HG03039 (cell line): Measurements from ENCODE around the gene APC.
"Not testable (repeated sequence)": the region's sequence is repeated elsewhere in the genome, so short reads cannot be mapped to it uniquely, and the experiment has no call there.

Experiments used
- ATAC-seq: cut with Tn5 transposase; IDR thresholded peaks from one replicate; pipeline ENCODE4 v1.9.1; 2021; ENCODE audit warnings: mild to moderate bottlenecking, moderate library complexity; ENCODE audit not compliant: unreplicated experiment

The APC gene

DNA sequence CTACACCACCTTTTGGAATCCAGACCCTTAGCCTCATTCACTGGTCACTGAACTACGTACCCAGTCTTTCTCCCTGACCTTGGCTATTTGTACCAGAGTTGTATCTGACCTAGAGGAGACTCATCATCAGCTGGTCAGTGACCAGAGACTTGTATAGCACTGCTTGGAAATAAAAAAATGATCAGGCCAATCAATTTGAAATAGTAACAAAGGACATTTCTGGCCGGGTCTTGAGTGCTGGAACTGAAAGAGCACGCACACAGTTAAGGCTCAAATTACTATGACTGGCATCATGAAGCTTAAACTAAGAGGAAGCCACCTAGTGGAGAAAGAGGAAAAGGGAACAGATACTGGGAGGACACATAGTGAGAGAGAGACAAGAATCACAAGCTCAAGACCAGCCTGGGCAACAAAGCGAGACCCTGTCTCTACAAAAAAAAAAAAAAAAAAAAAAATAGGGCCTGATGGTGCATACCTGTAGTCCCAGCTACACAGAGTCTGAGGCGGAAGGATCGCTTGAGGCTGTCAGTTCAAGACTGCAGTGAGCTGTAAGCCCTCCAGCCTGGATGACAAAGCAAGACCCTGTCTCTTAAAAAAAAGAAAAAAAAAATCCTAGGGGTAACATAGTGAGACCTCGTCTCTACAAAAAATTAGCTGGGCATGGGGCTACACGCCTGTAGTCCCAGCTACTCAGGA, 110.6 kb downstream of the APC start:
- ATAC-seq: peak; percentile 97

DNA sequence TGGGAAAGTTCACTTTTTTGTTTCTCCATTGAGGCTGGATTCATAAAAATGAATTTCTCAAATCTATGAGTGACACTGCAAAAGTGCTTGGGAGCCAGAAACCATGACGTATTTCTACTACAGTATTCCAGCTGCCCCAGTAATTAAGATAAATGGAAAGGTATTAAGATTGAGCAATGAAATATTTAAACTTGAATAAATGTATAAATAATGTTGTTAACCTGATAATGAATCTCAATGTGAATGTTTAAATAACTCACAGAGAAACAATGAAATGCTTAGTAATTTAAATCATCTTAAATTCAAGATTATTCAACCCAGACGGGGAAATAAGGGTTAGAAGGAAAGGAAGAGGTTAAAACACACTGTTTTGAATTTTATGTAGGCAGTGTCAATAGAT, 112.2 kb downstream of the APC start:
- no peak for ATAC-seq

DNA sequence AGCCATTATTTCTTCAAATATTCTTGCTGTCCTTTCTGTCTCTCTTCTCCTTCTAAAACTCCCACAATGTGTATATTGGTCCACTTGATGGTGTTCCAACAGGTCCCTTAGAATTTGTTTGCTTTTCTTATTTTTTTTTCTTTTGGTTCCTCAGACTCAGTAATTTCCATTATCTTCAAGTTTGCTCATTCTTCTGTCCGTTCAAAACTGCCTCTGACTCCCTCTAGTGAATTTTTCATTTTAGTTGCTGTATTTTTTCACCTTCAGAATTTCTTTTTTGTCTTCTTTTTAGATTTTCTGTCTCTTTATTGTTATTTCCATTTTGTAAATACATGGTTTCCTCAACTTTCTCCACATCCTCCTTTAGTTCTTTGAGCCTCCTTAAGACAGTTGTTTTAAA, 117.0 kb downstream of the APC start:
- no peak for ATAC-seq

DNA sequence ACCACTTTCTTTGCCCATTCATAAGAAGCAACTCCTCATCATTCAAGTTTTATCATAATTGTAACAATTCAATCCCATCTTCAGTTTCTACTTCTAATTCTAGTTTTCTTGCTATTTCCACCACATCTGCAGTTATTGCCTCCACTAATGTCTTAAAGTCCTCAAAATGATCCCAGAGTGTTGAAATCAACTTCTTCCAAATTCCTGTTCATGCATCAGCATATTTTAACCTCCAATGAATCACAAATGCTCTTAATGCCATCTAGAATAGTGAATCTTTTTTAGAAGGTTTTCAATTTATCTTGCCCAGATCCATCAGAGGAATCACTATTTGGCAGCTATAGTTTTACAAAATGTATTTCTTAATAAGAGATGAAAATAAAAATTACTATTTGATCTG, 120.2 kb downstream of the APC start:
- ATAC-seq: no peak

DNA sequence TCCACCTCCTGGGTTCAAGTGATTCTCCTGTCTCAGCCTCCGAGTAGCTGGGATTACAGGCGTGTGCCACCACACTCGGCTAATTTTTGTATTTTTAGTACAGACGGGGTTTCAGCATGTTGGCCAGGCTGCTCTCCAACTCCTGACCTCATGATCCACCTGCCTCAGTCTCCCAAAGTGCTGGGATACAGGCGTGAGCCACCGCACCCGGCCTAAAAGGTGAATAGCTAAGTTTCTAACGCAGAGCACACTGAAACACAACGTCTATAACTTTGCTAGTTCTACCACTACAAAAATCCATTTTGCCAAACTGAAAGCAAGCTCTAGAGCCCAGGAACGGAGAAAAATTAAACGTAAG, 122.9 kb downstream of the APC start:
- ATAC-seq: not testable (repeated sequence)

DNA sequence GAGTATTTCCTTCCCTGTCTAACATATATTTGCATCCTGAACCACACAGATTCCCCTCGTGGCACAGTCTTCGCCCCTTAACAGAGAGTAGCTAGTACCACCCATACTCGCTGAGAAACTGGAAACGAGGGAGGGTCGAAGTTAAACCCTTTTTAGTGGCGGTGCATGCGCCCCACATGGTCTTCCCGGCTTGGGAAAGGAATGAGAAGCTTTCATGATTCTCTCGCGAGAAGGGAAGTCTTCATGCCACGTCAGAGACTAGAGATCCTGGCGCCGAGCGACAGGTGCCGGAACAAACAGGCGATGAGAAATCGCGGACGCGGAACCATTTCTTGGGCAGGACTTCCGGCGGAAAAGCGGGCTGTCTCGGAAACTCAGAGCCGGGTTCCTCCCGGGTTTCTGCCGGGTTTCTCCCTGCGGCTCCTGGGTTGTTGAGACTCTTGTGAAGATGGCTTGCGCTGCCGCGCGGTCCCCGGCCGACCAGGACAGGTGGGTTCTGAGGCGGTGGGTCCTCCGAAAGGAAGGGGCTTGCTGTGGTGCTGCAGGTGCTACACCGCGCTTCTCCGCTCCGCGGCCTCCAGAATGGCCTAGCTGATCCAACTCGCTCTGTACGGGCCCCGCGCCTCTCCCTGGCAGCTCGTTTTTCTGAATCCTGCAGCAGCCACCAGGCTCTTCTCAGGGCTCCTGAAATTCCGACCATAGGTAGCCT, 123.4 kb downstream of the APC start, which contains the start of gene SRP19:
Gene SRP19, plus strand, starts transcription at position 359 of the 709 bp plus-strand sequence. Its CDS starts 90 bp downstream, at position 449.
- ATAC-seq: peak; percentile 96

DNA sequence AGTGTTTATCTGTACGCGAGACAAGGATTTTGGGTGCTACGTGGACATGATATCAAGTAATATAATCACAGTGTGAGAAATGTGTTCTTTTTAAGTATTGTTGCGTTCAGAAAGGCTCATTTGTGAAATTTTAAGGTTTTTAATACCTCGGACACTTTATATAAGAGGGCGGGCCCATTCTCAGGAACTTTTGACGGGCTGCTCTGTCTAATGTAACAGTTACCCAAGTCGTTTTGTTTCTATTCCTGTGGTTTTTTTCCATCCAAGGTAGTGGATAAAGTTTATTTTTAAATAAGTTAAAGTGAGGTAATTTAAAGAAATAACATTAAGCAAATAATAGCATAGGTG, 123.9 kb downstream of the APC start:
- no peak for ATAC-seq

DNA sequence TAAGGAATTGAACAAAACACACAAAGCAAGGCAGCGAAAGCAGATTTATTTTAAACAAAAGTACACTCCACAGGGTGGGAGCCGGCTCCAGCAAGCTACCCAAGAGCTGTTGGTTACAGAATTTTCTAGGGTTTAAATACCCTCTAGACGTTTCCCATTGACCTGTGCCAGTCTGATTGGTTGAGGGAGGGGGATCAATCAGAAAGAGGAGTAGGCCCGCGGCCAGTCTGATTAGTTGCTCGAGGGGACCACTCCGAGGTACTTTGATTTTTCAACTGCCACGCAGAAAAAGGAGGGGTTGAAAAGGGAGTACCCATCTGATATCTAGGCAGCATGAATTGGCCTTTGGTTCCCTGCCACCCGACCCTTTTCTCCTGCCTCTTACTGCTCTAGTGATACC, 124.4 kb downstream of the APC start:
- no peak for ATAC-seq

DNA sequence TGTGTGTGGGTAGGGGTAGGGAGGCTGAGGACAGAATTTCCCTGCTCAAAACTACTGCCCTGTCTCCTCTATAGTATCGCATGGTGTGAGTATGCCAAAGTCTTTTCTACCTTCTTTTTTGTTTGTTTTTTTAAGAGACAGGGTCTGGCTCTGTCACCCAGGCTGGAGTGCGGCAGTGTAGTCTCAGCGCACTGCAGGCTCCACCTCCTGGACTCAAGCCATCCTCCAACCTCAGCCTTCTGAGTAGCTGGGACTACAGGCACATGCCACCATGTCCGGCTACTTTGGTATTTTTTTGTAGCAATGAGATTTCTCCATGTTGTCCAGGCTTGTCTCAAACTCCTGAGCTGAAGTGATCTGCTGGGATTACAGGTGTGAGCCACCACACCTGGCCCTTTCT, 125.9 kb downstream of the APC start:
- ATAC-seq: no peak

DNA sequence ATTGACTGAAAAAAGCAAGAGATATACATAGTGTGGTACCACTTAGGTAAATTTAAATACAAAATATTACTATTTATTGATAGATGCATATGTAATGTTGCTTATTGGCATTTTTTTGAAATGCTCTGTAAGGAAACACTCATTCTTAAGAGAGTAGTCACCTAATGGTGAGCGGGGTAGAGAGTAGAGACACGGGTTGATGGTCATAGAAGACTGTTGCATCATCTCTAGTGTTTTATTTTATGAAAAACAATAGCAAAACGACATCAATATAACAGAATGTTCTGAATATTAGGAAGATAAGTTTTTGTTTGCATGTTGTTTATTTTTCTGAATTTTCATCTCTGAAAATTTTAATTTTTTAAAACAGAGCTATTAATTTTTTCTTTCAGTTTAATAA, 127.4 kb downstream of the APC start:
- ATAC-seq: no peak

DNA sequence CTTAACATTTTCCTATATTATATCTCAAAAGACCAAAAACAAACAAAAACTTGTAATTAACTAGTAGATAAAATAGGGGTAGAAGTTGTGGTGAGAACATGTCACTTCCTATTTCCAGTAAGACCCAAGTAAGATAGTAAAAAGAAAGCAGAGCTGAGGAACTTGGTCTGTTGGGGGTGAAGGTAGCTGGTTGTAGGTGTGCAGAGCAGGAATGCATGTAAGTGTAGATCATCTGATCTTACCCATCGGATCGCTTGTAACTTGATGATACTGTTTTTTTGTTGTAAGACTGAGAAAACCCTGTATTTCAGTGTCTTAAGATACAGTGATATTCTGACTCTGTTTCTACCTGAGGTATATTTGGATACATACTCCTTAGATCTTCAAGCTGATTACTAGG, 129.1 kb downstream of the APC start:
- ATAC-seq: no peak

DNA sequence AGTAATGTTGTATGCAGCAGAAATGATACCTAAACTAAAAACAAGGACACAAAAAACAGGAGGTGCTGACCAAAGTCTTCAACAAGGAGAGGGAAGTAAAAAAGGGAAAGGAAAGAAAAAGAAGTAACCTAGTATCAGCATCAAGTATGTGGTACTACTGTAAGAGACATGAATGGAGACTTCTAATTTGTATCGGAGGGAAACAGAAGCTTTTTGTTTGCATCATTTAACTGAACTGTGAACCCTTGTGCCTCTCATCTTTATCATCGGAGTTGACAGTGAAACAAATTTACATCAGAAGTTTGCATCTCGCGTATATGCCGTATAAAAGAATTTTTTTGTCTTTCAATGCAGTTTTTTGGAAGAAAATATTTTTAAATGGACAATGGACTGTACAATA, 129.7 kb downstream of the APC start:
- no peak for ATAC-seq

DNA sequence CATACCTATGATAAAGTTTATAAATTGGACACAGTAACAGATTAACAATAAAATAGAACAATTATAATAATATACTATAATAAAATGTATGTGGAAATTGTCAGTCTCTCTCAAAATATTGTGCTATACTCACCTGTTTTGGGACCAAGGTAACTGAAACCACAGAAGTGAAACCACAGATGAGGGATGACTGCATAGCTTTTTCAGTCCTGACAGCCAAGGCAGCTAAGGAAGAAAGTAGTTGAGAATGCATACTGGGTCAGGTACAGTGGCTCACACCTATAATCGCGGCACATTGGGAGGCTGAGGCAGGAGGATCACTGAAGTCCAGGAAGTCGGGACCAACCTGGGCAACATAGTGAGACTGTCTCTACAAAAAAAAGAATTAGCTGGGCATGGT, 132.3 kb downstream of the APC start:
- peak; percentile 82 for ATAC-seq

DNA sequence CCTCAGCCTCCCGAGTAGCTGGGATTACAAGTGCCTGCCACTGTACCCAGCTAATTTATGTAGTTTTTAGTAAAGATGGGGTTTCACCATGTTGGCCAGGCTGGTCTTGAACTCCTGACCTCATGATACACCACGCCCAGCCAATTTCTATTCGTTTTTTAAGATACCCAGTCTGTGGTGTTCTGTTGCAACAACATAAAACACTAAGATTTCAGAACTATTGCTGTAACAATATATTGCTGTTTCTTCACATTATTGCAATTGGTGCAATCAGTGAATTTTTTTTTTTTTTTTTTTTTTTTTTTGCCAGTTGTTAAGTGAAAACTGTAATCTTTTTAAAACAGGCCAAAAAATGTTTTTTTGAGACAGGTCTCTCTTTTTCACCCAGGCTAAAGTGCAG, 133.3 kb downstream of the APC start:
- ATAC-seq: no peak

DNA sequence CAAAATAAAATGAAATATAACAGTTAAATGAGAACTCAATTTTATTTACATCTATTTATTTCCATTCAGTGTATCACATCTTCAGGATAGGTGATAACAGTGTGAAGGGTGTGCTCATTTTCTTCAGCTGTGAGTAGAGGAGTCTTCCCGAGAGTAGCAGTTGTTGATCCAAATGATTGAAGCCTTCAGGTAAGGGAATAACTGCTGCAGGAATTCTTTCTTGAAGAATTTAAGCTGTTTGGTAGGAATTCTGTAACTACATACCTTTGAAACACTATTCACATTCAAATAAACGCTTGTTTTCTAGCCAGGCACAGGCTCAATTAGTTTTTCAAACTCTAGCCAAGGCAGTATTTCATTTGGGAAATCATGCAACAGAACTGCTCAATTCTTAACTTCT, 138.7 kb downstream of the APC start:
- ATAC-seq: no peak

DNA sequence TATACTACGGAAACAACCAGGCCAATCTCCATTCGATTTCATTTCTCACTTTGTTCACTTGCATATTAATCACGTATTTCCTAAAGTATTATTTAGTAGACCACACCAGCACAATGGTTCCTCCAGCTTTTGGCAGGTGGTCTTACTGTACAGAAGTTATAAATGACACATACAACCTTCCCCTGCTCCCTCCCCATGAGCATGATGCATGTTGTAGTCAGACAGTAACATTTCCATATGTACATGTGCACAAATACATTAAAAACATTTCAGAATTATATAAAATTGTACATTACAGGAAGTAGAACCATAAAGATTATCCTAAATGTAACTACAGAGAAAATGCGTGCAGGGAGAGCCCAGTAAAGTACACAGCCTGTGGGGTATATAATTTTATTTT, 140.4 kb downstream of the APC start:
- ATAC-seq: no peak

DNA sequence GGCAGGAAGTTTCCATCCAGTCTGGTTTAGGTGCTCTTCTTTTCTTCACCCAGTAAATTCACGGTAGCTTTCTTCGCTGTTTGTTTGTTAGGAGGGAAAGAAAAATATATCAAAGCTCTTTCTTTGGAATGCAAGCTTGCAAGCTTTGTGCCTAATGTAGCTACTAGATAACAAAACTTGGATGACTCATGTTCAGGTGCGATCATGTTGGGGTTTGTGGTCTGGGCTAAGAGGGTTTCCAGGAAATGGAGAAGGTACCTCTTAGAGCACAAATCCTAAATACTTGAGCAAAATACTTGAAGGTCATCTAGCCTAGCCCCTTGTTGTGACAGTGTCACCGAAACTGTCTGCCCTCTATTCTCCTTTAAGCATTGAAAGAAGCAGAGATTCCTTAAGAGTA, 141.1 kb downstream of the APC start:
- ATAC-seq: no peak

DNA sequence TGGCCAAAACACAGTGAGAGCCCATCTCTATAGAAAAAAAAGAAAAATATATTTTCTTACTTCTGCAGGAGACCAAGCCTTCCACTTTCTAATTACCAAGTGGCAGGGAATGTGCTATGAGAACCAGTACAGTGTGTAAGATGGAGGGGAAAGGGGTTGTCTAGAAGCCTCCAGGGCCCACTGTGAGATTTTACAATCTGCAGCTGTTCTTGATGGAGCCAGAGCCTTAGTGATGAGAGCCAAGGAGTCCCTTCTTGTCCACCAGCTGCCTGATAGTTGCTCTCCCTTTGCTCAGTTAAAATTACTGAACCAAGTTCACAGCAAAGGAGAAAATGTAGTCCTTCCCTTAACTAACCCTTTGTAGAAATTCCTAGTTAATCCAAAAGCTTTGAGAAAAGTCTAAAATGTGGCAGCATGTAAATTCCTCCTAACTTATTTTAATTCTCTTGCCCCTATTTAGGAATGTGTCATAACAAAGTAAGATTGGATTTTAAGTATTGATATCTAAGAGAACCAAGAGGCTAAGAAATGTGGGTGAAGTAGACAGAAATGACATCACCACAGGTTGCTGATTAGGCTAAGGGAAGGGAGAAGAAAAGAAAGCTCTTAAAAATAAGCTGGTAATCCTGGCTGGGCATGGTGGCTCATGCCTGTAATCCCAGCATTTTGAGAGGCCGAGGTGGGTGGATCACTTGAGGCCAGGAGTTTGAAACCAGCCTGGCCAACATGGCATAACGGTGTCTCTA, 142.7 kb downstream of the APC start:
- no peak for ATAC-seq

DNA sequence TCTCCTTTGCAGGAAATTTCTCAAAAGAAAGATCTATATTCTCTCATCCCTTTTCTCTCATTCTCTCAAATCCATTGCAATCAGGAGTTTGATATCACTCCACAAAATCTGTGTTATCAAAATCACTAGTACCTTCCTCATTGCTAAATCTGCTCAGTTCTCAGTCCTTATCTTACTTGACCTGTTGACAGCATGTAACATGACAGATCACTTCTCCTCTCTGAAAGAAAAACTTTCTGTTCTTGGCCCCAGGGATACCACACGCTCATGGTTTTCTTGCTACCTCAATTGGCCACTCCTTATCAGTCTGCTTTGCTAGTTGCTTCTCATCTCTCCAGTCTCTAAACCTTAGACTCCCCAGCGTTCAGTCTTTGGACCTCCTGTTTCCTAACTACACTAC, 145.5 kb downstream of the APC start:
- ATAC-seq: no peak

DNA sequence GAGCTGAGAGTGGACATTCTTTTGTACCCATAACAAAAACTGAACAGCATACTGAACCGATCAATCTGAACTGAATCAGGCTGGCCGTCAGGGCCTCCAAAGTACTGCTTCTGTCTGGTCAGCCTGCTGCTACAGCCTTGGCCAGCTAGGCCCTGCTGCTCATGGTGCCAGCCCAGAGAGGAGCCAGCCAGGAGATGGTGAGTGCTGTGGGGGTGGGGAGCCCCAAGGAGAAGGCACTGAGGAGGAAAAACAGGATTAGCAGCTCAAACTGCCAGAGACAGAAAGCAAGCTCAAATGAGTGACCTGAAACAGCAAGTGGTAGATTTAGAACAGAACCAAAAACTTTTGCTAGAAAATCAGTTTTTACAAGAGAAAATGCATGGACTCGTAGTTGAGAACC, 147.3 kb downstream of the APC start:
- ATAC-seq: no peak

DNA sequence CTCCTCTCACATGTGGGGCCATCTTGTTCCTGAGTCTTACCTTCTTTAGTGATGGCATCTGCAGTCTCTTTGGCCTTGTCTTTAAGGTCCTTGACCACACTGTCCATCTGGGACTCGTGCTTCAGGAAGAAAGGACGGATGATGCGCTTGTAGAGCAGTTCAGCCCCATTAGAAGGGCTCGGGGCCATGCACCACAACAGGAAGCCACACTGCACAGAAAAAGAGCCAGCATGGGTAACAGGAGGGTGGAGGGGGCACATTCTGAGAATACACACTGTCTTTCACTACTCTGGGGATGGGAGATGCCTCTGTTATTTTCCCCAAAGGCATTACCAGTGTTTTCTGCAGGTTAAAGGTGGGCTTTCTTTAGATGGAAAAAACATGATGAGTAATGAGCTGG, 149.3 kb downstream of the APC start:
- ATAC-seq: no peak

DNA sequence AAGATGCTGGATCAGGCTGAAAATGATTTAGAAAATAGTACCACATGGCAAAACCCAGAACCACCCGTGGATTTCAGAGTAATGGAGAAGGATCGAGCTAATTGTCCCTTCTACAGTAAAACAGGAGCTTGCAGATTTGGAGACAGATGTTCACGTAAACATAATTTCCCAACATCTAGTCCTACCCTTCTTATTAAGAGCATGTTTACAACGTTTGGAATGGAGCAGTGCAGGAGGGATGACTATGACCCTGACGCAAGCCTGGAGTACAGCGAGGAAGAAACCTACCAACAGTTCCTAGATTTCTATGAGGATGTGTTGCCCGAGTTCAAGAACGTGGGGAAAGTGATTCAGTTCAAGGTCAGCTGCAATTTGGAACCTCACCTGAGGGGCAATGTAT, 154.4 kb downstream of the APC start:
- not testable (repeated sequence) for ATAC-seq
